ENCODE data around the gene TEX44.

- peak; percentile 40 for TF ChIP-seq CTCF (conservative IDR thresholded peaks at IDR 0.05; ENCODE audit: low read length)
- TF ChIP-seq EZH2phosphoT487 (IDR thresholded peaks at IDR 0.05; ENCODE audit: borderline replicate concordance), result no peak
Observed at GRCh38 chr2:231615058-231615671, 22.5 kb downstream of the TEX44 start.

Measured in Loucy (cell line).